K562 (cell line): Measurements from ENCODE around the gene SKIC2. TPM values are rescaled to one million over a fixed set of nuclear protein-coding genes. Genes with fewer than 3 reads are reported as not detected.

Experiments
- ATAC-seq: fragments of 200-7000 bp; cut with Tn5 transposase; 3 replicates; pipeline ENCODE4 v1.9.1; 2020; ENCODE audit warnings: moderate library complexity
- BruUV-seq: library from RNA; stranded (reverse); fragments of 400-500 nt; replicated peaks from 2 replicates; lab custom pipeline; 2021; lab: Mats Ljungman, UMichigan
- CTCF ChIA-PET: fragments of 300-600 bp; formaldehyde crosslinking; extraction: SDS; loops from one replicate; lab custom pipeline; 2021; ENCODE audit warnings: low intra/inter-chr PET ratio; lab: Yijun Ruan, JAX
- POLR2A ChIA-PET: fragments of 300-600, 350-650 bp; sonication (Branson Sonifier 250); formaldehyde crosslinking; extraction: SDS; loops from one replicate; lab custom pipeline; 2021; ENCODE audit warnings: antibody characterized with exemption, inconsistent platforms; lab: Yijun Ruan, JAX
- DNase-seq, 4 experiments: peaks; one replicate each; pipeline versions ENCODE4 v3.0.0 to v3.0.0-alpha.2; 2011 to 2018; ENCODE audit warnings: low spot score in 3 of 4, mixed read lengths in 3 of 4; ENCODE audit errors: extremely low read depth in 1 of 4
- FAIRE-seq: peaks from 2 replicates; lab custom pipeline; 2011; peaks lifted over from hg19 to GRCh38; lab: Jason Lieb, UNC
- H2AFZ ChIP-seq: 2 replicates; pipeline ENCODE4 v1.6.0; 2011; ENCODE audit warnings: low read depth, low read length, control low read depth, inconsistent platforms
- H3K27ac ChIP-seq: fragments of 200-600 bp; 3 replicates; pipeline ENCODE4 v1.8.0; 2011; ENCODE audit warnings: low read depth, mild to moderate bottlenecking, control low read depth, inconsistent platforms, low read length, moderate library complexity, mixed read lengths; ENCODE audit errors: extremely low read depth
- H3K27me3 ChIP-seq, 2 experiments: fragments of 300-600 bp in 1 of 2; 2 replicates in 1 of 2; 3 replicates in 1 of 2; pipeline versions ENCODE4 v1.6.0 to v1.8.0; 2011; ENCODE audit warnings: inconsistent platforms in 2 of 2, low read length in 2 of 2, mild to moderate bottlenecking in 1 of 2, mixed read lengths in 1 of 2, moderate library complexity in 1 of 2; ENCODE audit not compliant: control insufficient read depth in 2 of 2, insufficient read depth in 2 of 2
- H3K36me3 ChIP-seq: fragments of 300-600 bp; 3 replicates; pipeline ENCODE4 v1.8.0; 2011; ENCODE audit warnings: mild to moderate bottlenecking, low read length, inconsistent platforms; ENCODE audit not compliant: control insufficient read depth, insufficient read depth
- H3K4me1 ChIP-seq, 2 experiments: fragments of 200-600 bp in 1 of 2; replicated peaks in 1 of 2; 2 replicates in 1 of 2; 3 replicates in 1 of 2; pipeline versions ENCODE4 v1.5.1 to v1.8.0; 2011; ENCODE audit warnings: inconsistent platforms in 2 of 2, low read length in 2 of 2, mild to moderate bottlenecking in 1 of 2, mixed read lengths in 1 of 2, moderate library complexity in 1 of 2; ENCODE audit not compliant: control insufficient read depth in 2 of 2, insufficient read depth in 2 of 2
- H3K4me2 ChIP-seq: 2 replicates; pipeline ENCODE4 v1.6.1; 2011; ENCODE audit warnings: low read length, control low read depth, inconsistent platforms, mixed read lengths; ENCODE audit not compliant: insufficient read depth
- H3K4me3 ChIP-seq: fragments of 200-600 bp; sonication (generic), shearing (Covaris generic); 2 replicates; pipeline ENCODE4 v1.5.1; 2016; ENCODE audit warnings: control low read depth, inconsistent platforms
- H3K79me2 ChIP-seq: fragments of 200-600 bp; 3 replicates; pipeline ENCODE4 v1.8.0; 2011; ENCODE audit warnings: low read length, inconsistent platforms; ENCODE audit not compliant: control insufficient read depth, insufficient read depth
- H3K9ac ChIP-seq, 2 experiments: 2 replicates each; pipeline versions ENCODE4 v1.6.0 to v1.6.1; 2011; ENCODE audit warnings: low read depth in 2 of 2, low read length in 2 of 2, control low read depth in 1 of 2, inconsistent platforms in 1 of 2, mild to moderate bottlenecking in 1 of 2, mixed read lengths in 1 of 2; ENCODE audit not compliant: insufficient read depth in 1 of 2
- H3K9me1 ChIP-seq: one replicate; pipeline ENCODE4 v1.6.0; 2011; ENCODE audit warnings: inconsistent platforms, mild to moderate bottlenecking, low read length, moderate library complexity; ENCODE audit not compliant: control insufficient read depth, insufficient read depth
- H3K9me3 ChIP-seq: replicated peaks from 2 replicates; pipeline ENCODE4 v1.5.1; 2011; ENCODE audit warnings: low read depth, low read length, inconsistent platforms; ENCODE audit not compliant: control insufficient read depth, insufficient read depth
- H4K20me1 ChIP-seq: replicated peaks from 2 replicates; pipeline ENCODE4 v1.6.1; 2011; ENCODE audit warnings: low read length, inconsistent platforms, mixed read lengths; ENCODE audit not compliant: control insufficient read depth, insufficient read depth
- E2F5 ChIP-seq: sonication (generic); formaldehyde crosslinking; IDR thresholded peaks from 2 replicates; pipeline ENCODE4 v1.8.0; 2022; ENCODE audit warnings: mild to moderate bottlenecking, missing genetic modification reagents
- ERF ChIP-seq: fragments of 450-650 bp; formaldehyde crosslinking; IDR thresholded peaks from 2 replicates; pipeline ENCODE4 v1.4.0; 2020; ENCODE audit warnings: mild to moderate bottlenecking, mixed read lengths
- HDGF ChIP-seq: fragments of 450-650 bp; IDR thresholded peaks from 2 replicates; pipeline ENCODE4 v1.6.1; 2016
- MGA ChIP-seq: fragments of 450-650 bp; IDR thresholded peaks from 2 replicates; pipeline ENCODE4 v1.6.1; 2016; ENCODE audit warnings: mild to moderate bottlenecking, moderate library complexity
- NONO ChIP-seq, 2 experiments: fragments of 200-400 bp in 1 of 2; fragments of 450-650 bp in 1 of 2; formaldehyde crosslinking in 1 of 2; IDR thresholded peaks; 2 replicates each; pipeline ENCODE4 v1.6.1; 2017; ENCODE audit warnings: low read depth in 2 of 2, mild to moderate bottlenecking in 2 of 2, moderate library complexity in 2 of 2, low read length in 1 of 2
- RB1 ChIP-seq: fragments of 450-650 bp; IDR thresholded peaks from 2 replicates; pipeline ENCODE4 v1.6.1; 2017; ENCODE audit warnings: low read depth, mild to moderate bottlenecking
- SMARCA5 ChIP-seq: fragments of 450-650 bp; IDR thresholded peaks from 2 replicates; pipeline ENCODE4 v1.6.1; 2016
- ZNF76 ChIP-seq: fragments of 250-450 bp; sonication (Bioruptor Pico); IDR thresholded peaks from 2 replicates; pipeline ENCODE4 v1.4.0; 2020; ENCODE audit warnings: mild to moderate bottlenecking, moderate library complexity, borderline replicate concordance
- WGBS: fragments of 100-300 bp; shearing (Covaris generic); methylation state at CpG from one replicate; pipeline ENCODE4 v1.1.6; 2016; ENCODE audit warnings: low coverage, mixed read lengths; ENCODE audit not compliant: insufficient coverage; ENCODE audit errors: missing lambda C conversion rate; 5-methylcytosine and 5-hydroxymethylcytosine counted together
- in situ Hi-C: fragments of 300-500 bp; cut with MboI; formaldehyde crosslinking; loops from 4 replicates; pipeline ENCODE4 v1.15.0; 2018; ENCODE audit warnings: inconsistent platforms, mixed read lengths
- intact Hi-C: fragments of 100-400 bp; cut with micrococcal nuclease; formaldehyde crosslinking; loops from 2 replicates; pipeline ENCODE4 v1.14.2; 2022
- polyA plus RNA-seq, 8 experiments: library from polyadenylated mRNA; depleted of rRNA in 4 of 8; stranded (reverse) in 5 of 8; unstranded in 3 of 8; fragments of >200 nt; fragmentation: Nextera tagmentation in 2 of 8; fragmentation: Illumina TruSeq in 1 of 8; extraction: Ambion mirVana in 2 of 8; extraction: Trizol in 1 of 8; gene quantifications; 2 replicates each; pipeline versions ENCODE4 v1.2.1 to v1.2.3, GENCODE V29; 2011 to 2014; ENCODE audit warnings: inconsistent platforms in 1 of 8, missing spikeins in 1 of 8
- total RNA-seq, 7 experiments: library from RNA; depleted of rRNA in 6 of 7; stranded (reverse); fragments of >200 nt in 6 of 7; fragmentation: Illumina TruSeq in 2 of 7; extraction: Trizol in 2 of 7; gene quantifications; 2 replicates each; pipeline versions ENCODE4 v1.2.1 to v1.2.3, GENCODE V29; 2011 to 2021; ENCODE audit warnings: low replicate concordance in 1 of 7

SKIC2 gene
- total and polyA plus RNA-seq, 9 of the 15 experiments (the other 6 are each of a cell fraction or from before 2014, with no cell fraction given) = 3.3 to 94.6 (median 38.8) TPM

GRCh38 chr6:31971993-31972708 is 13.2 kb downstream of the SKIC2 start, which contains the start of gene DXO:
TSS of gene DXO (minus strand) at chr6:31972138. CDS start at chr6:31971675, 463 bp downstream.
- H3K9ac ChIP-seq = peak within 1 kb of the TSS; percentile 90 to 96
- peak; percentile 92 for FAIRE-seq
- peaks cover 48% of the 10 kb centered on the region for H3K79me2 ChIP-seq
- H4K20me1 ChIP-seq = no peaks in the 10 kb centered on the region
- peak; percentile 98 to 99 (median 98) for DNase-seq
- POLR2A ChIA-PET = interaction anchor here (0.6 to 5.8 kb wide), 15 partner anchors 9 to 423 kb away, joined by 3 to 74 read pairs (median 4); partner anchors contain the start of genes C6orf47, CFB, FKBPL and NELFE
- H3K9me3 ChIP-seq = no peaks in the 10 kb centered on the region
- H3K27ac ChIP-seq = peak within 1 kb of the TSS; percentile 84
- H3K9me1 ChIP-seq = no peaks in the 10 kb centered on the region
- no TSS peak for BruUV-seq
- peaks cover 56 to 65% of the 10 kb centered on the region in 2 experiments; a peak in 4 of 5 replicates for H3K4me1 ChIP-seq
- peaks cover 48% of the 10 kb centered on the region for H3K36me3 ChIP-seq
- peak within 1 kb of the TSS; percentile 93 for H2AFZ ChIP-seq
- CTCF ChIA-PET = no interaction called here
- in situ Hi-C loops = loop anchor here (5.0 kb wide), 1 partner anchor 45 kb away; no protein-coding TSS in a partner anchor
- ATAC-seq = peak; percentile 84
- WGBS = under 1% methylated on average over 62 of the region's 62 CpGs
- peak within 1 kb of the TSS; percentile 56 for H3K4me3 ChIP-seq
- H3K4me2 ChIP-seq = peak within 1 kb of the TSS; percentile 99
- no peaks in the 10 kb centered on the region for H3K27me3 ChIP-seq
- intact Hi-C loops = loop anchor here (1.0 to 10.0 kb wide), 2 partner anchors 13 to 237 kb away; partner anchors contain the start of genes CLIC1 and SKIC2
- TF ChIP-seq HDGF = no peak
- TF ChIP-seq E2F5 = peak; percentile 94; the same call in 1 of the 2 replicates
- TF ChIP-seq ZNF76 (CRISPR knock-in tag) = no peak; the same call in 1 of the 2 replicates
- TF ChIP-seq RB1 = peak; percentile 76; the same call in 1 of the 2 replicates
- peak; percentile 1 for TF ChIP-seq ERF
- peak in 1 of 2 experiments; percentile 69; a peak in 2 of 4 replicates for TF ChIP-seq NONO (IDR thresholded peaks at IDR 0.05; ENCODE audit: low read depth in 2 of 2, low read length in 1 of 2)
- peak; percentile 84 for TF ChIP-seq MGA
- no peak for TF ChIP-seq SMARCA5
